ENCODE data around the gene DRD3.

Gene DRD3

DNA sequence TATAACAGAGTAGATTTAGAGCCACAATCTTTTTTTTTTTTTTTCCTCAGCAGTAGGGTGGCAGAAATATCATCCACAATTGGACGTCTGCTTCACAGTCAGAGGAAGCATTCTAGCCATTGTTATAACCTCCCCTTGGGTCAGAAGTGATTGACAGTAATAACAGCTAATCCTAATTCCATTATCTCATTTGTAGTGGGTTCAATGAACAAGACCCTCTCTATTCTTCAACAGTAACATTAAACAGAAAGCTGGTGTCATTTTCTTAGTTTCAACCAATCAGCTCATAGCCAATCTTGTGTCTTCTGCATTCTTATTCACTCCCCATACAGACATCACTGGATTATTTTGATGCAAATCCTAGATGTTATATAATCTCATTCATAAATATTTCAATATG lies 77.8 kb downstream of the DRD3 start:
- H3K4me3 ChIP-seq (ENCODE audit: low read depth, low read length), result no peak overlapping the region
- TF ChIP-seq, protein P1, sequence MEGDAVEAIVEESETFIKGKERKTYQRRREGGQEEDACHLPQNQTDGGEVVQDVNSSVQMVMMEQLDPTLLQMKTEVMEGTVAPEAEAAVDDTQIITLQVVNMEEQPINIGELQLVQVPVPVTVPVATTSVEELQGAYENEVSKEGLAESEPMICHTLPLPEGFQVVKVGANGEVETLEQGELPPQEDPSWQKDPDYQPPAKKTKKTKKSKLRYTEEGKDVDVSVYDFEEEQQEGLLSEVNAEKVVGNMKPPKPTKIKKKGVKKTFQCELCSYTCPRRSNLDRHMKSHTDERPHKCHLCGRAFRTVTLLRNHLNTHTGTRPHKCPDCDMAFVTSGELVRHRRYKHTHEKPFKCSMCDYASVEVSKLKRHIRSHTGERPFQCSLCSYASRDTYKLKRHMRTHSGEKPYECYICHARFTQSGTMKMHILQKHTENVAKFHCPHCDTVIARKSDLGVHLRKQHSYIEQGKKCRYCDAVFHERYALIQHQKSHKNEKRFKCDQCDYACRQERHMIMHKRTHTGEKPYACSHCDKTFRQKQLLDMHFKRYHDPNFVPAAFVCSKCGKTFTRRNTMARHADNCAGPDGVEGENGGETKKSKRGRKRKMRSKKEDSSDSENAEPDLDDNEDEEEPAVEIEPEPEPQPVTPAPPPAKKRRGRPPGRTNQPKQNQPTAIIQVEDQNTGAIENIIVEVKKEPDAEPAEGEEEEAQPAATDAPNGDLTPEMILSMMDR (IDR thresholded peaks at IDR 0.05; ENCODE audit: low read depth, low read length, missing control alignments), result no peak
- no peak for DNase-seq (ENCODE audit: low read depth)
- in situ Hi-C loops (cut with HindIII; ENCODE audit: low sequenced_read_pairs), result no loop called here

DNA sequence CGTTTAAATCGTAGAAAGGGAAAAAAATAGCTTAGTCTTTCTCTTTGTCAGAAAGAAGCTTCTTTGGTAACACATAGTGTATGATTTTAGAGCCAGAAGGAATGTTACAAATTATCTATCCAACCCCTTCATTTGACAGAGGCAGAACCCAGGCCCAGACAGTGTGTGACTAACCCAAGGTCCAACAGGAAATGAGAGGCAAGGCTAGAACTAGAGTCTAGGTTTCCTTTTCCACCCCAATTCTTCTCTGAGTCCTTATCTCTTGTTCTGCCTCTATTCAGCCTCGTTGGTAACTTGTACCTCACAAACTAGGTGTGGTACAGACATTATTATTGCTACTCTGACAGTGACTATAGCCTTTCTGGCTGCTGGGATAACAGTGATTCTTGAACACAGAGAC lies 83.1 kb downstream of the DRD3 start:
- in situ Hi-C loops (cut with HindIII; ENCODE audit: low sequenced_read_pairs), result no loop called here
- TF ChIP-seq, protein P1 (IDR thresholded peaks at IDR 0.05; ENCODE audit: low read depth, low read length, missing control alignments), result no peak
- DNase-seq (ENCODE audit: low read depth), result no peak
- H3K4me3 ChIP-seq (ENCODE audit: low read depth, low read length), result no peak overlapping the region

DNA sequence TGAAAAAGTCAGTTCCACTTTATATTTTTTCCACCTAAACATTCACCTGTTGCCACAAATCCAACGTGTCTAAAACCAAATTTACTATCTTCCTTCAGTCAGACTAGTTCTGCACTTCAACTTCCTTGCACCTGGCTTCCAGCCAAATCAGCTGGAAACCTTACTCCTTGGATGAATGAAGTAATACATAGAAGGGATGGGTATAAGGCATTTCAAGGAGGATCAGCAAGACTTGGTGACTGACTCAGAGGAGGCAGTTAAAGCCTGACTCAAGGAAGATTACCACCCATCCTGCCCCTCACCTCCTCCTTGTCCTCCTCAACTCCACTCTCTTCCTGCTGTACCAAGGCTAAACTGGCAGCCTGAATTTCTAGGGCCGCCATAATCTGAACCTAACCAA lies 85.3 kb downstream of the DRD3 start:
- H3K4me3 ChIP-seq (ENCODE audit: low read depth, low read length), result no peak overlapping the region
- TF ChIP-seq, protein P1 (IDR thresholded peaks at IDR 0.05; ENCODE audit: low read depth, low read length, missing control alignments), result no peak
- in situ Hi-C loops (cut with HindIII; ENCODE audit: low sequenced_read_pairs), result no loop called here
- DNase-seq (ENCODE audit: low read depth), result peak; percentile 53

DNA sequence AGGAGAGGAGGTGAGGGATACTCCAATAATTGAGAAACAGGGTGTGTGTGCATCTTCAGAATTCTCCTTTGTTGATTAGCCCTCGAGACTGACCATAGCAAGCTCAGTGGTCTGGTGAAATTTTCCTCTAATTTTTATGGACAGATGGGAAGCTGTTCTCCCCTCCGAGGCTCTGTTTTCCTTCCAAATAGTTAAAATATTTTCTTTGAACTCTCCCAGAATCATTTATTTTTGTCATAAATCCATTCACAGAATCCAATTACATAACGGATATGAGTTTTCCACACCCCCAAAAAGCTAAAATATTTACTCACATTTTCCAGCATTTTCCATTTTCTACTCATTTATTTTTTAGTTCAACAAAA lies 85.9 kb downstream of the DRD3 start:
- TF ChIP-seq, protein P1 (IDR thresholded peaks at IDR 0.05; ENCODE audit: low read depth, low read length, missing control alignments), result no peak
- DNase-seq (ENCODE audit: low read depth), result no peak
- no peak overlapping the region for H3K4me3 ChIP-seq (ENCODE audit: low read depth, low read length)
- in situ Hi-C loops (cut with HindIII; ENCODE audit: low sequenced_read_pairs), result no loop called here

DNA sequence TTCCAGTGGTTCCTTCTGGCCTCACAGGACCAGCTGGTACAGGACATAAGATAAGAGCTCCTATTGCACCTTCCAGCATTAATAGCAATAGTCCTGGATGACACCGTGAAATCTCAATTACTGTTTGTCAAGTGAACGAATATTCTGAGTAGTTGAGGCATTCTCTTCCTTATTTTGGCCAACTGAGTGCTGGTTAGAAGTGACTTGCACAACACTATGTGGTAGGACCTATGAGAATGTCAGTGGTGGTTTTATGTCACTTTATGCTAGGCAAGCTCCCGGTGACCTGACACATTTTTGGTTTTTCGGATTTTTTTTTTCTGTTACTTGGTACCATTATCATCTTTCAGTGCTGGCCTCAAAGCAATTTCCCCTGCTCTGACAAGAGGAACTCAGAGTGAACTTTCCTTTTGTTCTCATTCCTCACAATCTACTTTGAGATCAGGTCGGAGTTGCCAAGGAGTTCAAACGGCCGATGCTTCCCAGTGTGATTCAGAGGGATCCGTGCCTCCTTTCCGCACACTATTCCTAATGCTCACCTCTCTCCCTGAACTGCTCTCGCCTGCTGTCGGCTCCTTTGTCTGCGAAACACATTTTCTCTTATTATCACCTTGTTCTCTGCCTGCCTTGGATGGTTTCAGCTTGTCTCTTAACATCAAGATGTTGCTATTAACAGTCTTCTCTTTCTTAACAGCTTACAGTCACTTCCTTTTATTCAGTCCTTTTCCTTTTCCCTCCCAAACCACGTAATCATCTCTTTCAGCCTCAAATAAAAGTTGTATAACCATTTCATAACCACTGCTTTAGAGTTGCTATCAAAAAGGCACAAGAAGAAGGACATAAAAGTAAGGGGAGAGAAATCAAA lies 86.5 kb downstream of the DRD3 start:
- no peak overlapping the region for H3K4me3 ChIP-seq (ENCODE audit: low read depth, low read length)
- TF ChIP-seq, protein P1 (IDR thresholded peaks at IDR 0.05; ENCODE audit: low read depth, low read length, missing control alignments), result no peak
- DNase-seq (ENCODE audit: low read depth), result no peak
- in situ Hi-C loops (cut with HindIII; ENCODE audit: low sequenced_read_pairs), result no loop called here

DNA sequence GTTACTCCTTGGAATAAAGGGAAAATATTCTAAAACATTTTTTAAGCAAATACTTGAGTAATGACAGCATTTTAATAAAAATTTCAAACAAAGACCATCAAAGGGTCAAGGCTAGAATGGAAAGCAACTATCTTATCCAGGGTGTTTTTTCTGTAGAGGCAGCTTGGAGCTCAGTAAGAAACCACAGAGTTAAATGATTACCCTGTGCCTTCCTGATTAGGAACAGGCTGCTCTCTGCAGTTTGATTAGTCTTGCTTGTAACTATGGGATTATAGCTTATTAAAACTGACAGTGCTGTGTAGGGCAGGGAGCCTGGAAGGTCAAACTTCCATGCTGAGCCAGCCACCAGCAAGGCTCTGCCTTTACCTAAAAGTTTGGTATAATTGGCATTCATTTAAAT lies 89.2 kb downstream of the DRD3 start:
- in situ Hi-C loops (cut with HindIII; ENCODE audit: low sequenced_read_pairs), result no loop called here
- no peak overlapping the region for H3K4me3 ChIP-seq (ENCODE audit: low read depth, low read length)
- TF ChIP-seq, protein P1 (IDR thresholded peaks at IDR 0.05; ENCODE audit: low read depth, low read length, missing control alignments), result no peak
- no peak for DNase-seq (ENCODE audit: low read depth)

All from astrocyte of the cerebellum (primary cell).